ENCODE results near the gene CIT.

Gene CIT

GRCh38 chr12:119669744-119670472 is 207.2 kb downstream of the CIT start:
- H3K4me3 ChIP-seq (ENCODE audit: low read length): peak overlapping the region; percentile 15
- DNase-seq (ENCODE audit: low read depth): peak; percentile 81
- TF ChIP-seq, protein P1, sequence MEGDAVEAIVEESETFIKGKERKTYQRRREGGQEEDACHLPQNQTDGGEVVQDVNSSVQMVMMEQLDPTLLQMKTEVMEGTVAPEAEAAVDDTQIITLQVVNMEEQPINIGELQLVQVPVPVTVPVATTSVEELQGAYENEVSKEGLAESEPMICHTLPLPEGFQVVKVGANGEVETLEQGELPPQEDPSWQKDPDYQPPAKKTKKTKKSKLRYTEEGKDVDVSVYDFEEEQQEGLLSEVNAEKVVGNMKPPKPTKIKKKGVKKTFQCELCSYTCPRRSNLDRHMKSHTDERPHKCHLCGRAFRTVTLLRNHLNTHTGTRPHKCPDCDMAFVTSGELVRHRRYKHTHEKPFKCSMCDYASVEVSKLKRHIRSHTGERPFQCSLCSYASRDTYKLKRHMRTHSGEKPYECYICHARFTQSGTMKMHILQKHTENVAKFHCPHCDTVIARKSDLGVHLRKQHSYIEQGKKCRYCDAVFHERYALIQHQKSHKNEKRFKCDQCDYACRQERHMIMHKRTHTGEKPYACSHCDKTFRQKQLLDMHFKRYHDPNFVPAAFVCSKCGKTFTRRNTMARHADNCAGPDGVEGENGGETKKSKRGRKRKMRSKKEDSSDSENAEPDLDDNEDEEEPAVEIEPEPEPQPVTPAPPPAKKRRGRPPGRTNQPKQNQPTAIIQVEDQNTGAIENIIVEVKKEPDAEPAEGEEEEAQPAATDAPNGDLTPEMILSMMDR (IDR thresholded peaks at IDR 0.05; ENCODE audit: insufficient read depth, low read depth, low read length, missing control alignments): no peak

- peak; percentile 39 for DNase-seq (ENCODE audit: low read depth)
- H3K4me3 ChIP-seq (ENCODE audit: low read length): peak overlapping the region; percentile 96
- TF ChIP-seq, protein P1 (IDR thresholded peaks at IDR 0.05; ENCODE audit: insufficient read depth, low read depth, low read length, missing control alignments): no peak
These were observed 208.7 kb downstream of the CIT start for GRCh38 chr12:119668324-119668841.

DNA sequence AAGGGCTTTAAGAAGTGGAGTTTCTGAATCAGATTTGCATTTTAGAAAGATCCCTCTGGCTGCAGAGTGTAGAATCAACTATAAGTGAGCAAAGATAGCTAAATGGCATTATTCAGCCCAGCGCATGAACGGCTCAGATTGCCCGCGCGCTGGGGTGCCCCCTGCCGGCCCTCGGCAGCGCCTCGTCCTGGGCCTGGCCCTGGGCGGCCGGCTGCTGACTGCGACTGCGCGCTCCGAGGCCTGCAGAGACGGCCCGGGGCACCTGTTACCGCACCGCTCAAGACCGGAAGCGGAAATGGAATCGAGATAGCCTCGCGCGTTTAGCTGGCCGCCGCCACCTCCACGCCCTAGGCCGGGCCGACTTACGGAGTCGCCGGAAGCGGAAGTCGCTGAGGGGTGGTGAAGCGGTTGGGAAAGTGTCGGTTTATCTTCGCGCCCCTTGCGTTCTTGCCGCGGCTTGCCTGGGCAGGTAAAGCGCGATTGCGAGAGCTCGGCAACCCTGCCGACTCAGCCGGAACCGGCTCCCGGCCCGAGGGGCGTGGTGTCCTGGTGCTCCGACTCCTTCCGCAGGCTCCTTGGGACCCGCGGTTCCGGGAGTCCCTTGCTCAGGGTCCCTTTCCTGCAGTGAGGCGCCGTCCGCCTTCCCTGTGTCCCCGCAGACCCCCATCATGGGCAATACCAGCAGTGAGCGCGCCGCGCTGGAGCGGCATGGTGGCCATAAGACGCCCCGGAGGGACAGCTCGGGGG is 209.4 kb downstream of the CIT start, which contains the start of gene PRKAB1:
Gene PRKAB1, plus strand, starts transcription at position 557 of the 747 bp plus-strand sequence. Its CDS starts 112 bp downstream, at position 669.
- TF ChIP-seq, protein P1 (IDR thresholded peaks at IDR 0.05; ENCODE audit: insufficient read depth, low read depth, low read length, missing control alignments): peak; percentile 64
- DNase-seq (ENCODE audit: low read depth): peak; percentile 100
- peak within 1 kb of the TSS; percentile 96 for H3K4me3 ChIP-seq (ENCODE audit: low read length)

GRCh38 chr12:119666900-119667576 is 210.1 kb downstream of the CIT start:
- TF ChIP-seq, protein P1 (IDR thresholded peaks at IDR 0.05; ENCODE audit: insufficient read depth, low read depth, low read length, missing control alignments): no peak
- peak overlapping the region; percentile 42 for H3K4me3 ChIP-seq (ENCODE audit: low read length)
- DNase-seq (ENCODE audit: low read depth): no peak

DNA sequence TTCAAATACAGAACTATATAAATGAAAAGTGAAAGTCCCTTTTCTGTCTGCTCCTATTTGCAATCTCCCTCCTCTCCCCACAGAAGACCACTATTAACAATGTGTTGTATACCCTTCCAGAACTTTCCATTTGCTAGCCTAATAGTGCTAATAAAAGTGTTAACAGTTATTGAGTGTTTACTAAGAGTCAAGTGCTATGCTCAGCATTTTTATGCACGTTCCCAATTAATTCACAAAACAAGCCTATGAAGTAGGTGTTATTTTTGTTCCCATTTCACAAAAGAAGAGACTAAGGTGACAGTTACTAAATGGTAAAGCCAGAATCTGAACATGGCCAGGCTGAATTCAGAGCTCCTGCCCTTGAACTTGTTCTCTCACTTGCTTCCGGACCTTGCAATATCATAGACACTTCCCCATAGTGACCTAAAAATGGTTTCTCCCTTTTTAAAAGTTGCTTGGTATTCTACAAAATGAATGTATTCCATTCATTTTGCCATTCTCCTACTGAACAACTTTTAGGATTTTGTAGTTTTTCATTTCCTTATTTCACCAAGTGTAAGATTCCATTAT is 210.8 kb downstream of the CIT start:
- TF ChIP-seq, protein P1 (IDR thresholded peaks at IDR 0.05; ENCODE audit: insufficient read depth, low read depth, low read length, missing control alignments): no peak
- DNase-seq (ENCODE audit: low read depth): no peak
- H3K4me3 ChIP-seq (ENCODE audit: low read length): no peak overlapping the region

GRCh38 chr12:119665164-119665929 is 211.8 kb downstream of the CIT start:
- TF ChIP-seq, protein P1 (IDR thresholded peaks at IDR 0.05; ENCODE audit: insufficient read depth, low read depth, low read length, missing control alignments): no peak
- no peak overlapping the region for H3K4me3 ChIP-seq (ENCODE audit: low read length)
- DNase-seq (ENCODE audit: low read depth): no peak

Data from epithelial cell of esophagus (primary cell).